ENCODE measurements around the gene C15orf39. TPM values are rescaled to one million over a fixed set of nuclear protein-coding genes. Genes with fewer than 3 reads are reported as not detected.
"Not testable (repeated sequence)": the region's sequence is repeated elsewhere in the genome, so short reads cannot be mapped to it uniquely, and the experiment has no call there.

Gene C15orf39
- total RNA-seq, result 4.5 and 10.1 TPM in 2 replicates

DNA sequence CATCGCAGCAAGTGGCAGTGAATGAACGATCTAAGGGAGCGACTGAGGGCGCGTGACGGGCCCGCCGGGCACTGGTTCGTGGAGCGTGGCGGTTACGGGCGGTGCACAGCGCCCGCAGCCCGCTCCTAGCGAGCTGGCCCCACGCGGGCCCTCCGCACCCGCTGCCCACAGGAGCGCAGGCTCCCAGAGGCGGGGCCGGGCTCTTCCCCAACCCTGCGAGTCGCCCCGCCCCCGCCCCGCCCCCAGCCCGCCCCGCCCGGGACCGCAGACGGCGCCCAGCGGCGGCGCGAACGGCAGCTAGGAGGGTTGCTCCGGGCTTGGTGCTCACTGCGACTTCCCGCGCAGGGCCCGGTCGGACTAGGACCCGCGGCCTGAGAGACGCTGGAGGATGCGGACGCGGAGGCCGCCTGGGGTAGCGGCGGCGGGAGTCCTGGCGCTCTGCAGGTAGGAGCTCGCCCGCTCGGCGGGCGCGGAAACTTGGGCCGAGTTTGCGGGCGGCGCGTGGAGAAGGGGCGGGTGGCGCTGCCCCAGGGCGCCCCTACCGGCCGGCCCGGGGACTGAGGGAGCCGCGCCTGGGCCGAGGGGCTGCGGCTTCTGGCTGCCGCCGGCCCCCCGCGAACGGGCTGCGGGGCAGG lies at the start of gene C15orf39:
Gene C15orf39 (plus strand): TSS at position 267 of the 635 bp plus-strand sequence. CDS start 4,167 bp downstream, outside the sequence.
- DNase-seq (ENCODE audit: low read depth in 2 of 2), result peak; percentile 25 to 82

DNA sequence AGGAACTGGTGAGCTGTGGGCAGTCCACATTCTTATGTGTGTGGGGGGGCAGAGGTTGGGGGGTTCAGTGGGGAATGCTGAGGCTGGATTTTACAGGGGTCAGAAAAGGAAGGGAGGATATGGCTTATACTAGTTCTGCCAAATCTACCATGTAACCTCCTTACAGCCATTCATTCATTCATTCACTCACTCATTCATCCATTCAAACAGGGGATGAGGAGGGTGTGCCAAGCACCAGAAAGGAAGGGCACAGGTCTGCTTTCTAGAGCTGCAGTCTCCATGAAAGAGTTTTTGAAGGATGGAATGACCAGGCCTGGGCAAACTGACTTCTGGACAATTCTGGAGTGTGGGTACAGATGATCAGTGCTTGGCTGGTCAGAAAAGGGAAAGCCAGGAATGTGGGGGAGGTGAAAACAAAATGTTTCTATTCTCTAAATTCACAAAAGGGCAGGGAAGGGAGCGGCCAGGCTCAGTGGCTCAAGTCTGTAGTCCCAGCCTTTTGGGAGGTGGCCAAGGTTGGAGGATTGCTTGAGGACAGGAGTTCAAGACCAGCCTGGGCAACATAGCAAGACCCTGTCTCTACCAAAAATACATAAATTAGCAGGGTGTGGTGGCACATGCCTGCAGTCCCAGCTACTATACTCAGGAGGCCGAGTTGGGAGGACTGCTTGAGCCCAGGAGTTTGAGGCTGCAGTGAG lies 49.2 kb upstream of the C15orf39 start:
- DNase-seq (ENCODE audit: low read depth in 2 of 2), result no peak

DNA sequence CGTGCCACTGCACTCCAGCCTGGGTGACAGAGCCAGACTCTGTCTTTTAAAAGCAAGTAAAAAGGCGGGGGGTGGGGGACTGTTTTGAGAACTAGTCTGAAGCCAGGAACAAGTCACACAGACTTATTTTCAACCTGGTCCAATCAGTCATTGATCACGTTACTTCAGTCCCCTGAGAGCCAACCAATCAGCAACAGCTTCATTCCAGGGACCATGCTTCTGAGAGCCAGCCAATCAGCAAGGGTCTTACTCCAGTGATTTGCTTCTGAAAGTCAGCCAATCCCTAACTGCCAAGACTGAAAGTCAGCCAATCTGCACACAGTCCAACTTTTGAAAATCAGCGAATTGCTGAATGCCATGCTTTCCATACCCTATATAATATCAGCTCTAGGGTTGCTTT lies 48.6 kb upstream of the C15orf39 start:
- peak in 1 of 2 donors; percentile 31 for DNase-seq (ENCODE audit: low read depth in 2 of 2)

DNA sequence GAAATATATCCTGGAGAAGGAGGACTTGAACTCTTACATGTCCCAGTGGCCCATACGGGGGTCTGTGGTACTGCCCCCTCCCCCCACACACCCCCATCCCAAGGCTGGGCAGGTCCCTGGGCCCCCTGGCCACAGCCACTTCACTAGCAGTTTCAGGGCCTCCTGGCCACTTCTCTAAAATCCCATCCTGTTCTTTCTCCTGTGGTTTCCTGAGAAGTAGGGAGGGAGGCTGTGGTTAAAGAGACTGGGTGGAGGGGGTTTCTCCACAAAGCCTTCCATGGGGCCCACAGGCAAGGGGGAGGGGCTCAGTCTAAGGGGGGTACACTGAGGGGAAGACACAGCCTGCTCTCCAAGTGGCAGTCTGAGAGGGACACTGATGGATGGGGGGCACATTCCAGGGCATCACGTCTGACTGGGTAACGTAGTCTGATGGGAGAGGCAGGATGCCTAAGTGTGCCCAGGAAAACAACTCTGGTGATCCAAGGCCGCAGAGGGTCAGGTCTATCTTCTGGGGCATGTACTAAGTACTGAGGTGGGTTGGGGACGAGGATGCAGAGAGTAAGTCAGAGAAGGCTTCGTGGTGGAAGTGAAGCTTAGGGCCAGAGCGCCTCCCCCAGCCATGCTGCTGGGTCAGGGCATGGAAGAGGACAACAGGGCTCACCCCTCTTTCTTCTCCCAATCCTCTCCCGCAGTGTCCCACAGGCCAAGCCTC lies 48.0 kb upstream of the C15orf39 start:
- no peak for DNase-seq (ENCODE audit: low read depth in 2 of 2)

DNA sequence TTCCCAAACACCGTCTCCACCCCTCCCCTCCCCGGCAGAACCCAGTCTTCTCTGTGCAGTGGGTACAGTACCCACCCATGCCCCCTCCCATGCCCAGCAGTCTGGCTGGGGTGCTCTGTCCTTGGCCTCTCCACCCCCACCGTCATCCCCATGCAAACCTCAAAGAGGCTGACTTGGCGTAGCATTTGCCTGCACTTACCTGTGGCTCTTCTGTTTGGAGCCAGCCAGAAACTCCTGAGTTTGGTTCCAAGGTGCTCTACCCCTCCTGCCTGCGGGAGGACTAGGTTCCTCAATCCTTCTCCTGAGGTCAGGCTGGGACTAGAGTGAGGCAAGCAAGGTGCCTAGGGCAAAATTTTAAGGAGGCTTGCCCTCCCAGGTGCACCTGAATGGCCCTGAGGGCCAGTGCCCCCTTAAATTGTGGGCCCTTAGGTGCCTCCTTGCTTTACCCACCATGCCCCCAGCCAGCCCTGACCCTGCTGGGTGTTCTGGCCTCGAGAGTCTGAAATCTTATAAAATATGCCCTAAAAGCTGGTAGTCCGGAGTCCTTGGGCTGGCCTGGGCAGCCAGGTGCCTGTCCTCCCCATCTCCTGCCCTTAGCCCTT lies 47.1 kb upstream of the C15orf39 start:
- DNase-seq (ENCODE audit: low read depth in 2 of 2), result no peak

DNA sequence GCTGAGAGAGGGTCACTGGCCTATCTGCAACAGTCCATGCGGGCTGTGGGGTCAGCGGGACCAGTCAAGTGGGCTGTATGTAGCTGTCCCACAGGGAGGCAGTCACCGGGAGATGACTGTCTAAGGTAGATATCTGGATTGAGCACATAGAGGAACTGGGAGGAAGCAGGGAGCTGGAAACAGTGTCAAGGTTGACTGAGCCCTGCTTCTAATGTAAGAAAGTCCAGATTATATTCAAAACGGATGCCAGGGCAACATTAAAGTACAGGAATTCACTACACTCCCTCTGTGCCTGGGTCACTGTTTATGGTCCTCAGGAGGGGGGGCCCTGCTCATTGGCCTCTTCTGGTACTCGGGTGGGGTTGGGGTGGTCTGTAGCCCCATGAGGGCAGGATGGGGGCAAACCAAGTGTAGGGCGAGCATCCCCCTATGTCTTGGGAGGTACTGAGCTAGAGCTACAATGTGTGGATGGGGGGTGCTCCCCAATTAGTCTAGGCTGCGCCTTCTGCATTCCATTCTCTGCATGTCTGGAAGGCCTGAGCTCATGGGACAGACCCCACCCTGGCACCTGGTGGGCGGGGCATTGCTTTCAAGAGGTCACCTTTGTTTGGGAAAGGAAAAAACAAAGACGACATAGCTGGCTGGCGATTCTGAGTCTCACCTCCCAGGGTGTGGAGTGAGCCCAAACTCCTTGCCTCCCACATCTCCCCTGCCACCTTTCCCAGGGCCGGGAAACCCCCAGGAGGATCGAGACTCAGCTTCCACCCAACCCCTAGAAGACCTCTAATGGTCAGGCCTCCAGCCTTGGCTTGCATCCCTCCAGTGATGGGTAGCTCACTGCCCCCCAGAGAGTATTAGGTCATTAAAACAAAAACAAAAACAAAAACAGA lies 45.1 kb upstream of the C15orf39 start:
- no peak for DNase-seq (ENCODE audit: low read depth in 2 of 2)

DNA sequence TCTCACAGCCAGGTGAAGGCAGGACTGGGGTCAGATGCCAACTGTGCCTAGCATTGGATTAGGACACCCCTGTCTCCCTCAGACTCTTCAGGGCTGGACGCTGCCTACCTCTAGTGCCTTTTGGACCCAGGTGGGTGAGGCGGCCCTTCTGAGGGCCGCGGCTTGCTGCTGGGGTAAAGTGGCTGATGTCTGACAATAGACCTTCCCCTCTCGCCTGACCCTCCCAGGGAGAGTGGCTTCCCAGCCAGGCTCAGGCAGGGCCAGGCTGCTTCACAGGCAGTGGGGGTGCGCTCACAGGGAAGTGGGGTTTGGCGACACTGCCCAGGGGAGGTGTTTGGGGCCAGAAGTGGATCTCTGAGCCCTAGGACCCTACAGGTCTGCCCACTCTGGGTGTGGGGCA lies 43.3 kb upstream of the C15orf39 start:
- DNase-seq (ENCODE audit: low read depth in 2 of 2), result no peak

DNA sequence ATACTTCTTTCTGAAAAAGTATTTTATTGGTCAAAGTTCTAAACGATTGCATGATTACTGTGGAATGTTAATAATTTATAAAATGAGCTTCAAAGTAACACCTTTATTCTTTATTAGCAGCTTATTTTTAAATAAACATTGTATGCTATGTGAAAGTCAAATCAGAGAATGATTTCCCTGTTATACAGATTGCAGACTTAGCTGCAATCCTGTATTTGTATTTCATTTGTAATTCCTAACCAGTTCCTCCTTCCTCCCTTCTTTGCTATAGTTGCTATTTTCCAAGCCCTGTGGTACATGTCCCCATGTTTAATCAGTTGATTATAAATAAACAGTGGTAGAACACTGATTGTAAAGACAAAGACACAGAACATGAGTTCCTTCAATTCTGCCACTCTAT lies 42.4 kb upstream of the C15orf39 start:
- DNase-seq (ENCODE audit: low read depth in 2 of 2), result no peak

DNA sequence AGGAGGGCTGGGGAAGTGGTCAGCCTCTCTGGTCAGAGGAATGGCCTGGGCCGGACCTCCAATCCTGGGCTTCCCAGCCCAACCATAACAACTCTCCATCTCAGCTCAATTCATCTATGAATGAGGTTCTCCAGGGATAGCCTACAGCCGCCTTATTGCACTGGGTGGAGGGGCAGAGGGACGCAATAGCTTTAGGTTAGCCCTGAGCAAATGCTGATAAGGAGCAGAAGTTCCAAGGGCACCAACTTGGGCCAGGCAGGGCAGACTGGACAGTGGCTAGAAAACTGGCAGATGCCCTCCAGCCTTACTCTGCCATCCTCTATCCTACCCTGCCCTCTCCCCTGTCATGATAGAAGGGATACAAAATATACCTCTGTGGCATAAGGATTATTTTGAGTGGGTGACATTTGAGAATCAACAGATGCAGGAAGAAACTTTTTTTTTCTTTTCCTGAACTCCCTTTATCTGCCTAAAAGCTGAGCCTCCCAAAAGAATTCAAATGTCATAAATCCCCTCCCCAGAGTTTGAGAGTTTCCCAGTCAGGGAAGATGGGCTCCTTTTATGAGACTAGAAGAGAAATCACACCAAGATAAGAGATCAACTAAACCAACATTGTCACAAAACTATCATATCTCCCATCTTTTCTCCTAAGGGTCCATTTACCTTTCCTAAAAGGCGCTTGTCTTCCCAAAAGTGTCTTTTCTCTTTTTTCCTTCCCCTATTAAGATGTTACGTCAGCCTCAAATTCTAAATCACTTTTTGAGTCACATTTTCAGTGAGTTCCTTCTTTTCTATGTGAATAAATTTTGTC lies 40.4 kb upstream of the C15orf39 start:
- DNase-seq (ENCODE audit: low read depth in 2 of 2), result no peak

DNA sequence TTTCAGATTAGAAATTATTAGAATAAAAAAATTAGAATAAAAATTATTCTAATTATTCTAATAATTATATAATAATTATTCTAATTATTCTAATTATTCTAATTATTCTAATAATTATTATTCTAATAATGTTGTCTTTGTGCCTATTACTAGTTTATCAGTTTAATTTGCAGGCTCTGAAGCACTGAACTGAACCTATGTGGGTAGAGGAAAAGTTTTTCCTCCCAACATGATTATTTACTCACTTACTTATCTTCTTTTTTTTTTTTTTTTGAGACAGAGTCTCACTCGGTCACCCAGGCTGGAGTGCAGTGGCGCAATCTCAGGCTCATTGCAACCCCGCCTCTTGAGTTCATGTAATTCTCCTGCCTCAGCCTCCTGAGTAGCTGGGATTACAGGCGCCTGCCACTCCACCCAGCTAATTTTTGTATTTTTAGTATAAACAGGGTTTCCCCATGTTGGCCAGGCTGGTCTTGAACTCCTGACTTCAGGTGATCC lies 39.7 kb upstream of the C15orf39 start:
- DNase-seq (ENCODE audit: low read depth in 2 of 2), result no peak

DNA sequence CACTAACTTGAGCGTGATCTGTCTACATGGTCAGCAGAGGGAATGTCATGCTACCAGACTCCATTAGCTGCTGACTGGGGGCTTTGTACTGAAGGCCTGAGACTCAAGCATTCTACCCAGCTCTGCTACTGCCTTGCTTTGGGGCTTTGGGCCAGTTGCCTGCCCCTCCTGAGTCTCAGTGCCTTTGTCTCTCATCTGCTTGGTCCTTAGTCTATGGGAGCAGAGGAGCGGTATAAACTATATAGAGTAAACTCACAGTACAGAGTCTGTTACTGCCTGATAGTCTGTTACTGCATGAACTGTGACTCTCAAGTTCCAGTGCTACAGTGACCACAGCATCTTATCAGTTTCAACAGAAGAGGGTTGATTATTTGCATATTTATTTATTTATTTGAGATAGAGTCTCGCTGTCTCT lies 38.5 kb upstream of the C15orf39 start:
- no peak for DNase-seq (ENCODE audit: low read depth in 2 of 2)

DNA sequence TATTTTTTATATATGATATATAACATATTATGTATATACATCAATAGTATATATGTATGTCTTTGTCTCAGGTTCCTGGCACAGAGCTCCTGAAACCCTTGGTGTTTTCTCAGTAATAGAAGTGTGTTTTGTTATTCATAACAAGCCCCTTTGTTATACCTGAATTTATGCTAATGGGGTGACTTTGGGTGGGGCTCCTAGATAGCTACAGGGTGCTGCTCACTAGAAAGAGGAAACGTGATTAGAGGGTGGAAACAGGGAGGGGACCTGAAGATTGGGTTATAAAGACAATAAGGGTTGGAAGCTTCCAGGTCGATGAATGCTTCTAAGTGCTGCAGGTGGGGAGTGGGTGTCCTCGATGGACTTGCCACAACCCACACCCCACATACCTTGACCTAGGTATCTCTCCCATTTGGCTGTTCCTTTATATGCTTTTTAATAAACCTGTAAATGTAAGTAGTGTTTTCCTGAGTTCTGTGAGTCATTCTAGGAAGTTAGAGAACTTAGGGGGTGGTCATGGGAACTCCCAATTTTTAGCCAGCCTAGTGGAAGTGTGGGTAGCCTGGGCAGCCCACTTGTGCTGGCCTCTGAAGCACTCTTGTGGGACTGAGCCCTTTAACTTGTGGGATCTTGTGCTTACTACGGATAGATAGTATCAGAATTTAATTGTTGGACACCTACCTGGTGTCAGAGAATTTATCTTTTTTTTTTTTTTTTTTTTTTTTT lies 36.9 kb upstream of the C15orf39 start:
- DNase-seq (ENCODE audit: low read depth in 2 of 2), result no peak

DNA sequence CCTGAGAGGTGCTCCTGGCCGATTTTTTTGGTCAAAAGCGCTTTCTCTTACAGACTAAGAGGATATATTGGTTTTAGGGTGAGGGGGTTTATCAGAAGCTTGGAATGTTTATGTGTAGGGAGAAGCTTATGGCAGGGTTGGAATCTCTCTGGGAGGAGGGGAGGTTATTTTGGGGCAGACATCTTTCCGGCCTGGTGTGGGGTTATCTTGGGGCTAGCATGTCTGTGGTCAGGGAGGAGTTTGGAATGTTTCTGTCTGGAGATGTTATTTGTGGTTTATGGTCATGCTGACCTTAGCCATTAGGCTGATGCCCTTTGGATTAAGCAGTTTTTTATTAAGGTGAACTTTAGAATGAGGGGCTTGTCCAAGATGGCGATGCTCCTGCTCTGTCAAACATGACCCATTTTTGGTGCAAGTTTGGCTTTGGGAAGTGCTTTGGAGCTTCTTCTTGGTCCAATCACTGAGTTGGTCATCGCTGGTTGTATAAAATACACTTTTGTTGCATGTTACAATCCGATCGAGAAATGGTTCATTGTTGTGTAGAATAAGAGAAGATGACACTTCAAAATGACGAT lies 35.1 kb upstream of the C15orf39 start:
- DNase-seq (ENCODE audit: low read depth in 2 of 2), result not testable (repeated sequence)

DNA sequence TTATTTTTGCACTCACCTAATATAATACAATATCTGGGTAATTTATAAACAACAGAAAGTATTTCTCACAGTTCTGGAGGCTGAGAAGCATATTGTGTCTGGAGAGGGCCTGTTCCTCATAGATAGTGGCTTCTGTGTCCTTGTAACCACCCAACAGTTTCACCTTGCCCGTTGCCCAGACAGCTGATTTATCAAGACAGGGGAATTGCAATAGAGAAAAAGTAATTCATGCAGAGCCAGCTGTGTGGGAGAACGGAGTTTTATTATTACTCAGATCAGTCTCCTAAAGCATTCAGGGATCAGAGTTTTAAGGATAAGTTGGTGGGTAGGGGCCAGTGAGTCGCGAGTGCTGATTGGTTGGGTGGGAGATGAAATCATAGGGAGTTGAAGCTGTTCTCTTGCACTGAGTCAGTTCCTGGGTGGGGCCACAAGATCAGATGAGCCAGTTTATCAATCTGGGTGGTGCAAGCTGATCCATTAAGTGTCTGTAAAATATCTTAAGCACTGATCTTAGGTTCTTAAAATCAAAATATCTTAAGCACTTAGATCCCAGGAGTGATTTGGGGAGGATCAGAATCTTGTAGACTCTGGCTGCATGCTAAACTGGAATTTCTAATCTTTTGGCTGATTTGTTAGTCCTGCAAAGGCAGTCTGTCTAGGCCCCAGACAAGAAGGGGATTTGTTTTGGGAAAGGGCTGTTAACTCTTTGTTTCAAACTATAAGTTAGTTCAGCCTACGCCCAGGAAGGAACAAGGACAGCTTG lies 33.9 kb upstream of the C15orf39 start:
- no peak for DNase-seq (ENCODE audit: low read depth in 2 of 2)

DNA sequence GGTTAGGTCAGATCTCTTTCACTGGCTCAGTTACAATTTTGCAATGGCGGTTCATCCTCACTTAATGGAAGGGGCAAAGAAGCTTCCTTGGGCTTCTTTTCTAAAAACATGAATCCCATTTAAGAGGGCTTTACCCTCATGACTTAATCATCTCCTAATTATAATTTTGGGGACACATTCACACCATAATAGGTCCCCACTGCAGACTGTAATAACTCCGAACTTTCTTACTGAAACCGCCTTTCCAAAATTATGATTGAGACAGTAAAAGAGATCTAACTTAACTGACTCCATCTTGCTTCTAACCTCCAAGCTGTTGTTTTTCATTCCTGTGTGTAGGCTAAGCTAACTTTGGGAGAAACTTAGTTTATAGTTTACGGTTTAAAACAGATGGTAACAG lies 33.3 kb upstream of the C15orf39 start:
- no peak for DNase-seq (ENCODE audit: low read depth in 2 of 2)

DNA sequence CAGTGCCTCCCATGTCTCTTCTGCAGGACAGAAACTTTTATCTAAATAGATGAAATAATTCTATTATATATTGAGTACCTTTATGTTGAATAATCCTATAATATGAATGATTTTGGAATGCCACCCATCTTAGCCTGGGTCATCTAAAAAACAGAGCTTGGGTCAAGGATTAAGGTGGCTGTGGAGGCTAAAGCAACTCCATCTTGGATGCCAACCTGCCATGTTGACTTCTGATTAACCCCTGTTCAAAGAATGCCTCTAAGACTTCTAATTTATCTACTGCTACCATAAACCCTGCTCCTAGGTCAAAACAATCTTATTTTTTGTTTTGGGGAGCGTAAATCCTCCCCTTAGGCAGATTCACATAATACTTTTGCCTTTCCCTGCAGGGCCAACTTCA lies 31.5 kb upstream of the C15orf39 start:
- DNase-seq (ENCODE audit: low read depth in 2 of 2), result no peak

DNA sequence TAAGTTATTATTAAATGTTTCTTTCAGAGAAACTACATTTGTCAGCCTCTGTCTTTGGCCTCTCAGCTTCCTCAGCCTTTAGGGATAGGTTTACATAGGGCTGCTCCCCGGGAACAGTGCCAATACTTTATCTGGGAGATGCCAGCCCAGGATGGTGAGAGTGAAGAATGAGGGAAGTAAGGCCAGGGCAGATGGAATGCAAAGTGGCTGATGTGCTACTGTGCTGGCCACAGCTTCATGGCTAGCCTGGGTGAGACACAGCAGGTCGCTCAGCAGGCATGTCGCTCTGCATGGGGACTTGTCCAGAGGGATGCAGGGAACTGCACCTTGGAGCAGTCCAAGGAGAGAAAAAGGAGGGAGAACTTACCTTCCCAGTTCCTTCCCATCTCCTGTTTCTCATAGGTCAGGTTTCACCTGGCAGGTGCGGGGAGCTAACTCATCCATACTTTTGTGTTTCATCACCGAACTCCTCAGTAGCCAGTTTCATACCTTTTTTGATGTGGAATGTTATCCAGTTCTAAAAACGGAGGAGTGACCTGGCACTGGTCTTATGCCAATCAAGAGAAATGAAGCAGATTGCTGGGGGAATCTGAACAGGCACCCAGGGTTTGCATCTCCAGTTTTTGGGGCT lies 30.9 kb upstream of the C15orf39 start:
- DNase-seq (ENCODE audit: low read depth in 2 of 2), result no peak

DNA sequence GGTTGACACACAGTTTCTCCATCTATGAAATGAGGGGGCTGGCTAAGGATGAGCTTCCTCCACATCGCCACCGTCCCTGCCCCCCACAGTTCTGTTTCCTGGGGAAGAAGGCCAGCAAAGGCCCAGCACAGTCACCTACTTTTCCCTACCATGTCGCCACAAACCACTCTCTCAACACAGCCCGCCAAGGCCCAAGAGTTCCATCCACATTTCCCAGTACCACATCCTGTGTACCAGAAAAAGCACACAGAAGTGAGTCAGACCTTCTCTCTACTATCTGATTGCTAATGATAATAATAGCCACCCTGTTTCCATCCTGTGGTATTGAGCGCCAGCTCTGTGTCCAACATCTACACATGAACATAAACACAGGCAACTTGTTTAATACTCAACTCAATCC lies 30.3 kb upstream of the C15orf39 start:
- peak; percentile 66 to 82 for DNase-seq (ENCODE audit: low read depth in 2 of 2)

Measured in dermis microvascular lymphatic vessel endothelial cell (primary cell).